Neural crest cell (in vitro differentiated cells): Measurements from ENCODE around the gene LCN2. TPM values are rescaled to one million over a fixed set of nuclear protein-coding genes. Genes with fewer than 3 reads are reported as not detected.

Experiments
- DNase-seq: peaks from one replicate; pipeline ENCODE4 v3.0.0; 2021; ENCODE audit warnings: low read depth, mixed read lengths, low spot score
- H3K27ac Mint-ChIP-seq: one replicate; pipeline ENCODE4 v1.8.0; 2021; ENCODE audit warnings: mild to moderate bottlenecking, mixed read lengths; ENCODE audit not compliant: unreplicated experiment
- H3K27me3 Mint-ChIP-seq: 2 replicates; pipeline ENCODE4 v1.8.0; 2021; ENCODE audit warnings: low read depth, mild to moderate bottlenecking, mixed read lengths
- H3K36me3 Mint-ChIP-seq: 2 replicates; pipeline ENCODE4 v1.8.0; 2021; ENCODE audit warnings: low read depth, mild to moderate bottlenecking, mixed read lengths
- H3K4me1 Mint-ChIP-seq: 2 replicates; pipeline ENCODE4 v1.8.0; 2021; ENCODE audit warnings: mixed read lengths
- H3K4me3 Mint-ChIP-seq: one replicate; pipeline ENCODE4 v1.8.0; 2021; ENCODE audit warnings: mild to moderate bottlenecking, mixed read lengths
- H3K9me3 Mint-ChIP-seq: 2 replicates; pipeline ENCODE4 v1.8.0; 2021; ENCODE audit warnings: mixed read lengths
- CTCF ChIP-seq: fragments of 200-600 bp; sonication (generic); conservative IDR thresholded peaks from 2 replicates; pipeline ENCODE4 v1.5.0; 2021; ENCODE audit warnings: antibody characterized with exemption, mild to moderate bottlenecking
- total RNA-seq: library from RNA; stranded (reverse); gene quantifications from 2 replicates; pipeline ENCODE4 v1.2.1, GENCODE V29; 2021

The LCN2 gene
- total RNA-seq, 1 donor from 2014 or later = not detected

GRCh38 chr9:128159784-128160602, 10.7 kb downstream of the LCN2 start, which contains the start of gene BBLN:
BBLN (plus strand) TSS chr9:128160265; CDS start chr9:128160408, 143 bp downstream.
- Mint-ChIP-seq H3K27ac (peak within 1 kb of the TSS; percentile 85), H3K27me3 (no peaks in the 10 kb centered on the region), H3K36me3 (peaks cover 4% of the 10 kb centered on the region), H3K4me1 (peaks cover 5% of the 10 kb centered on the region), H3K9me3 (no peaks in the 10 kb centered on the region), H3K4me3 (peak within 1 kb of the TSS; percentile 90)
- DNase-seq = peak; percentile 98
- TF ChIP-seq CTCF = no peak

- Mint-ChIP-seq H3K9me3 (no peaks in the 10 kb centered on the region), H3K27me3 (no peaks in the 10 kb centered on the region), H3K27ac (no peak overlapping the region), H3K36me3 (peaks cover 4% of the 10 kb centered on the region), H3K4me3 (peak overlapping the region; percentile 90), H3K4me1 (peaks cover 5% of the 10 kb centered on the region)
- no peak for TF ChIP-seq CTCF
- no peak for DNase-seq
Observed at GRCh38 chr9:128160603-128160987, 11.3 kb downstream of the LCN2 start.

GRCh38 chr9:128161215-128161902, 12.1 kb downstream of the LCN2 start:
- Mint-ChIP-seq H3K27me3 (no peaks in the 10 kb centered on the region), H3K27ac (no peak overlapping the region), H3K9me3 (no peaks in the 10 kb centered on the region), H3K4me3 (peak overlapping the region; percentile 90), H3K4me1 (peaks cover 5% of the 10 kb centered on the region), H3K36me3 (peaks cover 5% of the 10 kb centered on the region)
- no peak for DNase-seq
- no peak for TF ChIP-seq CTCF

- Mint-ChIP-seq H3K27me3 (no peaks in the 10 kb centered on the region), H3K4me3 (peak overlapping the region; percentile 76), H3K27ac (peak overlapping the region; percentile 68), H3K9me3 (no peaks in the 10 kb centered on the region), H3K4me1 (peaks cover 5% of the 10 kb centered on the region), H3K36me3 (peaks cover 8% of the 10 kb centered on the region)
- TF ChIP-seq CTCF = no peak
- DNase-seq = no peak
Observed at GRCh38 chr9:128162215-128163026, 13.2 kb downstream of the LCN2 start.

GRCh38 chr9:128163027-128163515, 13.8 kb downstream of the LCN2 start:
- Mint-ChIP-seq H3K27me3 (no peaks in the 10 kb centered on the region), H3K36me3 (peaks cover 8% of the 10 kb centered on the region), H3K27ac (no peak overlapping the region), H3K9me3 (no peaks in the 10 kb centered on the region), H3K4me3 (peak overlapping the region; percentile 76), H3K4me1 (peaks cover 5% of the 10 kb centered on the region)
- TF ChIP-seq CTCF = no peak
- DNase-seq = no peak
